GM23248 (cell line): ENCODE measurements around the gene MRTFA. TPM values are rescaled to one million over a fixed set of nuclear protein-coding genes. Genes with fewer than 3 reads are reported as not detected.
A peak's percentile ranks its signal among the peaks of the same experiment; 100 is the strongest.

Experiments
- DNase-seq: peaks from one replicate; pipeline ENCODE4 v3.0.0-alpha.2; 2015
- H2AFZ ChIP-seq: fragments of 200-600 bp; sonication (generic); 2 replicates; pipeline ENCODE4 v1.6.1; 2016; ENCODE audit warnings: antibody characterized with exemption
- H3F3A ChIP-seq: fragments of 200-600 bp; sonication (generic); 2 replicates; pipeline ENCODE4 v1.6.1; 2016; ENCODE audit warnings: mild to moderate bottlenecking, antibody characterized with exemption, mixed run types; ENCODE audit not compliant: insufficient read depth
- H3K27ac ChIP-seq: fragments of 200-600 bp; sonication (generic); 2 replicates; pipeline ENCODE4 v1.5.1; 2016; ENCODE audit warnings: mild to moderate bottlenecking
- H3K27me3 ChIP-seq: fragments of 200-600 bp; sonication (generic); replicated peaks from 2 replicates; pipeline ENCODE4 v1.6.1; 2016; ENCODE audit warnings: mild to moderate bottlenecking; ENCODE audit not compliant: insufficient read depth
- H3K36me3 ChIP-seq: fragments of 200-600 bp; sonication (generic); 2 replicates; pipeline ENCODE4 v1.6.1; 2016; ENCODE audit warnings: low read depth, mild to moderate bottlenecking
- H3K4me1 ChIP-seq: fragments of 200-600 bp; sonication (generic); 2 replicates; pipeline ENCODE4 v1.6.1; 2016; ENCODE audit warnings: mild to moderate bottlenecking; ENCODE audit not compliant: insufficient read depth
- H3K4me2 ChIP-seq: fragments of 200-600 bp; sonication (generic); one replicate; pipeline ENCODE4 v1.6.1; 2016; ENCODE audit warnings: mild to moderate bottlenecking; ENCODE audit not compliant: unreplicated experiment
- H3K4me3 ChIP-seq: fragments of 200-600 bp; sonication (generic); 2 replicates; pipeline ENCODE4 v1.5.1; 2016; ENCODE audit warnings: mild to moderate bottlenecking
- H3K79me2 ChIP-seq: fragments of 200-600 bp; sonication (generic); 2 replicates; pipeline ENCODE4 v1.6.1; 2016; ENCODE audit warnings: mild to moderate bottlenecking; ENCODE audit not compliant: insufficient read depth
- H3K9ac ChIP-seq: fragments of 200-600 bp; sonication (generic); 2 replicates; pipeline ENCODE4 v1.6.1; 2016; ENCODE audit warnings: mild to moderate bottlenecking
- H3K9me2 ChIP-seq: fragments of 200-600 bp; sonication (generic); 2 replicates; pipeline ENCODE4 v1.6.1; 2016; ENCODE audit warnings: mixed run types, mild to moderate bottlenecking, moderate library complexity; ENCODE audit not compliant: insufficient read depth
- H3K9me3 ChIP-seq: fragments of 200-600 bp; sonication (generic); one replicate; pipeline ENCODE4 v1.6.1; 2017; ENCODE audit warnings: low read depth
- H4K20me1 ChIP-seq: fragments of 200-600 bp; sonication (generic); 2 replicates; pipeline ENCODE4 v1.6.0; 2016; ENCODE audit not compliant: insufficient read depth
- EZH2 ChIP-seq: fragments of 200-600 bp; sonication (generic); IDR thresholded peaks from 2 replicates; pipeline ENCODE4 v1.6.1; 2018; ENCODE audit warnings: antibody characterized with exemption, mild to moderate bottlenecking; ENCODE audit not compliant: insufficient read depth, poor library complexity, severe bottlenecking
- EZH2phosphoT487 ChIP-seq: fragments of 200-600 bp; sonication (generic); IDR thresholded peaks from 2 replicates; pipeline ENCODE4 v1.6.1; 2018; ENCODE audit warnings: antibody characterized with exemption, moderate library complexity, mild to moderate bottlenecking, low read depth; ENCODE audit not compliant: insufficient read depth
- WGBS, 2 experiments: methylation state at CpG; one replicate each; pipeline ENCODE4 v1.1.6; 2015 to 2017; ENCODE audit warnings: low lambda C conversion rate in 2 of 2, low coverage in 1 of 2; ENCODE audit errors: missing lambda C conversion rate in 2 of 2; 5-methylcytosine and 5-hydroxymethylcytosine counted together
- in situ Hi-C: fragments of 300-500 bp; cut with MboI; formaldehyde crosslinking; loops from 2 replicates; pipeline ENCODE4 v1.15.0; 2020
- polyA plus RNA-seq: library from polyadenylated mRNA; unstranded; fragments of >200 nt; fragmentation: Nextera tagmentation; extraction: Ambion mirVana; gene quantifications from 2 replicates; pipeline ENCODE4 v1.2.1, GENCODE V29; 2016
- total RNA-seq: library from RNA; depleted of rRNA; stranded (reverse); fragments of >200 nt; shearing (Covaris generic); gene quantifications from 2 replicates; pipeline ENCODE4 v1.2.3, GENCODE V29; 2014

The MRTFA gene
- total and polyA plus RNA-seq, 2 experiments from 2014 or later, result 24.2 to 49.2 TPM

GRCh38 chr22:40535642-40536041 lies 100.9 kb downstream of the MRTFA start:
- H3K9me3 ChIP-seq, result no peaks in the 10 kb centered on the region
- peaks cover 48% of the 10 kb centered on the region for H3K4me1 ChIP-seq
- peaks cover 73% of the 10 kb centered on the region for H3K79me2 ChIP-seq
- peak overlapping the region; percentile 52 for H3K9ac ChIP-seq
- no peak for DNase-seq
- no peak overlapping the region for H2AFZ ChIP-seq
- WGBS, 2 experiments, result 54 to 63% methylated on average over 2 of the region's 2 CpGs
- no peaks in the 10 kb centered on the region for H4K20me1 ChIP-seq
- H3K27me3 ChIP-seq, result no peaks in the 10 kb centered on the region
- no peaks in the 10 kb centered on the region for H3K9me2 ChIP-seq
- no peak for TF ChIP-seq EZH2phosphoT487
- H3K36me3 ChIP-seq, result no peaks in the 10 kb centered on the region
- in situ Hi-C loops, result no loop called here
- peak overlapping the region; percentile 79 for H3K27ac ChIP-seq
- no peak overlapping the region for H3K4me3 ChIP-seq
- peaks cover 35% of the 10 kb centered on the region for H3F3A ChIP-seq
- peak overlapping the region; percentile 85 for H3K4me2 ChIP-seq

- no peaks in the 10 kb centered on the region for H3K27me3 ChIP-seq
- no peak overlapping the region for H2AFZ ChIP-seq
- peak overlapping the region; percentile 79 for H3K27ac ChIP-seq
- no peak for DNase-seq
- H3K9me3 ChIP-seq, result no peaks in the 10 kb centered on the region
- peaks cover 35% of the 10 kb centered on the region for H3F3A ChIP-seq
- in situ Hi-C loops, result no loop called here
- H3K4me3 ChIP-seq, result peak overlapping the region; percentile 67; the same call in 1 of the 2 replicates
- no peaks in the 10 kb centered on the region for H4K20me1 ChIP-seq
- peaks cover 73% of the 10 kb centered on the region for H3K79me2 ChIP-seq
- peak overlapping the region; percentile 85 for H3K4me2 ChIP-seq
- peak overlapping the region; percentile 52 for H3K9ac ChIP-seq
- WGBS, 2 experiments, result 47 to 48% methylated on average over 2 of the region's 2 CpGs
- no peak for TF ChIP-seq EZH2
- no peak for TF ChIP-seq EZH2phosphoT487
- H3K36me3 ChIP-seq, result no peaks in the 10 kb centered on the region
- no peaks in the 10 kb centered on the region for H3K9me2 ChIP-seq
- H3K4me1 ChIP-seq, result peaks cover 53% of the 10 kb centered on the region
These were observed 101.4 kb downstream of the MRTFA start for GRCh38 chr22:40535189-40535512.

GRCh38 chr22:40534379-40535188 lies 101.9 kb downstream of the MRTFA start:
- WGBS, 2 experiments, result 27 to 33% methylated on average over 6 of the region's 6 CpGs
- peak overlapping the region; percentile 52 for H3K9ac ChIP-seq
- H3K27me3 ChIP-seq, result no peaks in the 10 kb centered on the region
- H3K4me1 ChIP-seq, result peaks cover 59% of the 10 kb centered on the region
- TF ChIP-seq EZH2phosphoT487 (no peak), EZH2 (no peak)
- DNase-seq, result peak; percentile 87
- in situ Hi-C loops, result no loop called here
- no peak overlapping the region for H2AFZ ChIP-seq
- H3K27ac ChIP-seq, result peak overlapping the region; percentile 79
- H3F3A ChIP-seq, result peaks cover 35% of the 10 kb centered on the region
- no peaks in the 10 kb centered on the region for H3K36me3 ChIP-seq
- peak overlapping the region; percentile 67 for H3K4me3 ChIP-seq
- H3K9me2 ChIP-seq, result no peaks in the 10 kb centered on the region
- peak overlapping the region; percentile 85 for H3K4me2 ChIP-seq
- no peaks in the 10 kb centered on the region for H3K9me3 ChIP-seq
- H3K79me2 ChIP-seq, result peaks cover 73% of the 10 kb centered on the region
- H4K20me1 ChIP-seq, result no peaks in the 10 kb centered on the region

GRCh38 chr22:40533712-40534378 lies 102.7 kb downstream of the MRTFA start:
- 0 to 1% methylated on average over 4 of the region's 4 CpGs for WGBS, 2 experiments
- no peaks in the 10 kb centered on the region for H4K20me1 ChIP-seq
- peak overlapping the region; percentile 79 for H3K27ac ChIP-seq

More at GRCh38 chr22:40533712-40534378, 102.7 kb downstream of the MRTFA start:
- H3K9me3 ChIP-seq, result no peaks in the 10 kb centered on the region
- peak overlapping the region; percentile 52 for H3K9ac ChIP-seq
- H3K9me2 ChIP-seq, result no peaks in the 10 kb centered on the region
- in situ Hi-C loops, result no loop called here
- H3K36me3 ChIP-seq, result no peaks in the 10 kb centered on the region
- peaks cover 64% of the 10 kb centered on the region for H3K4me1 ChIP-seq
- H3K27me3 ChIP-seq, result no peaks in the 10 kb centered on the region
- no peak for TF ChIP-seq EZH2phosphoT487
- no peak for TF ChIP-seq EZH2
- DNase-seq, result peak; percentile 75
- peaks cover 35% of the 10 kb centered on the region for H3F3A ChIP-seq
- peak overlapping the region; percentile 67 for H3K4me3 ChIP-seq
- H3K4me2 ChIP-seq, result peak overlapping the region; percentile 85
- peaks cover 73% of the 10 kb centered on the region for H3K79me2 ChIP-seq
- H2AFZ ChIP-seq, result no peak overlapping the region
